ENCODE results near the gene GLYR1. TPM values are rescaled to one million over a fixed set of nuclear protein-coding genes. Genes with fewer than 3 reads are reported as not detected.

The GLYR1 gene
- total and polyA plus RNA-seq, 2 experiments from 2014 or later = 59.9 to 105 TPM

GRCh38 chr16:4871071-4871470 is 24.0 kb upstream of the GLYR1 start:
- DNase-seq (ENCODE audit: low spot score) (no peak), ATAC-seq (no peak)
- Histone ChIP-seq H3K79me2 (replicated peaks; ENCODE audit: insufficient read depth) (peaks cover 34% of the 10 kb centered on the region), H2AFZ (no peak overlapping the region), H3F3A (replicated peaks; ENCODE audit: low read depth) (no peaks in the 10 kb centered on the region), H3K4me2 (no peak overlapping the region), H3K4me3 (no peak overlapping the region), H3K27ac (ENCODE audit: low read depth) (no peak overlapping the region), H3K9me2 (ENCODE audit: insufficient read depth) (no peaks in the 10 kb centered on the region), H3K4me1 (ENCODE audit: insufficient read depth) (no peaks in the 10 kb centered on the region), H3K36me3 (ENCODE audit: insufficient read depth) (peaks cover 25% of the 10 kb centered on the region), H3K27me3 (ENCODE audit: insufficient read depth) (no peaks in the 10 kb centered on the region), H4K20me1 (replicated peaks; ENCODE audit: insufficient read depth) (peaks cover 39% of the 10 kb centered on the region)
- Mint-ChIP-seq H3K9me3 (no peaks in the 10 kb centered on the region), H3K27me3 (ENCODE audit: insufficient read depth, low read depth, poor library complexity) (peaks cover 8% of the 10 kb centered on the region), H3K36me3 (ENCODE audit: low read depth) (peaks cover 59% of the 10 kb centered on the region), H3K4me3 (no peak overlapping the region), H3K4me1 (no peaks in the 10 kb centered on the region), H3K27ac (no peak overlapping the region)
- TF ChIP-seq POLR2AphosphoS5 (IDR thresholded peaks at IDR 0.05; ENCODE audit: low read depth) (no peak), EZH2phosphoT487 (IDR thresholded peaks at IDR 0.05; ENCODE audit: unreplicated experiment) (no peak), STAT1 (IDR thresholded peaks at IDR 0.05; ENCODE audit: unreplicated experiment) (no peak), EZH2 (IDR thresholded peaks at IDR 0.05; ENCODE audit: low read depth, unreplicated experiment) (no peak), CREB1 (CRISPR knock-in tag; IDR thresholded peaks at IDR 0.05; ENCODE audit: low read depth) (no peak), NANOG (IDR thresholded peaks at IDR 0.05; ENCODE audit: borderline replicate concordance) (no peak), ETS1 (IDR thresholded peaks at IDR 0.05) (no peak)
- TF ChIP-seq, protein P1, sequence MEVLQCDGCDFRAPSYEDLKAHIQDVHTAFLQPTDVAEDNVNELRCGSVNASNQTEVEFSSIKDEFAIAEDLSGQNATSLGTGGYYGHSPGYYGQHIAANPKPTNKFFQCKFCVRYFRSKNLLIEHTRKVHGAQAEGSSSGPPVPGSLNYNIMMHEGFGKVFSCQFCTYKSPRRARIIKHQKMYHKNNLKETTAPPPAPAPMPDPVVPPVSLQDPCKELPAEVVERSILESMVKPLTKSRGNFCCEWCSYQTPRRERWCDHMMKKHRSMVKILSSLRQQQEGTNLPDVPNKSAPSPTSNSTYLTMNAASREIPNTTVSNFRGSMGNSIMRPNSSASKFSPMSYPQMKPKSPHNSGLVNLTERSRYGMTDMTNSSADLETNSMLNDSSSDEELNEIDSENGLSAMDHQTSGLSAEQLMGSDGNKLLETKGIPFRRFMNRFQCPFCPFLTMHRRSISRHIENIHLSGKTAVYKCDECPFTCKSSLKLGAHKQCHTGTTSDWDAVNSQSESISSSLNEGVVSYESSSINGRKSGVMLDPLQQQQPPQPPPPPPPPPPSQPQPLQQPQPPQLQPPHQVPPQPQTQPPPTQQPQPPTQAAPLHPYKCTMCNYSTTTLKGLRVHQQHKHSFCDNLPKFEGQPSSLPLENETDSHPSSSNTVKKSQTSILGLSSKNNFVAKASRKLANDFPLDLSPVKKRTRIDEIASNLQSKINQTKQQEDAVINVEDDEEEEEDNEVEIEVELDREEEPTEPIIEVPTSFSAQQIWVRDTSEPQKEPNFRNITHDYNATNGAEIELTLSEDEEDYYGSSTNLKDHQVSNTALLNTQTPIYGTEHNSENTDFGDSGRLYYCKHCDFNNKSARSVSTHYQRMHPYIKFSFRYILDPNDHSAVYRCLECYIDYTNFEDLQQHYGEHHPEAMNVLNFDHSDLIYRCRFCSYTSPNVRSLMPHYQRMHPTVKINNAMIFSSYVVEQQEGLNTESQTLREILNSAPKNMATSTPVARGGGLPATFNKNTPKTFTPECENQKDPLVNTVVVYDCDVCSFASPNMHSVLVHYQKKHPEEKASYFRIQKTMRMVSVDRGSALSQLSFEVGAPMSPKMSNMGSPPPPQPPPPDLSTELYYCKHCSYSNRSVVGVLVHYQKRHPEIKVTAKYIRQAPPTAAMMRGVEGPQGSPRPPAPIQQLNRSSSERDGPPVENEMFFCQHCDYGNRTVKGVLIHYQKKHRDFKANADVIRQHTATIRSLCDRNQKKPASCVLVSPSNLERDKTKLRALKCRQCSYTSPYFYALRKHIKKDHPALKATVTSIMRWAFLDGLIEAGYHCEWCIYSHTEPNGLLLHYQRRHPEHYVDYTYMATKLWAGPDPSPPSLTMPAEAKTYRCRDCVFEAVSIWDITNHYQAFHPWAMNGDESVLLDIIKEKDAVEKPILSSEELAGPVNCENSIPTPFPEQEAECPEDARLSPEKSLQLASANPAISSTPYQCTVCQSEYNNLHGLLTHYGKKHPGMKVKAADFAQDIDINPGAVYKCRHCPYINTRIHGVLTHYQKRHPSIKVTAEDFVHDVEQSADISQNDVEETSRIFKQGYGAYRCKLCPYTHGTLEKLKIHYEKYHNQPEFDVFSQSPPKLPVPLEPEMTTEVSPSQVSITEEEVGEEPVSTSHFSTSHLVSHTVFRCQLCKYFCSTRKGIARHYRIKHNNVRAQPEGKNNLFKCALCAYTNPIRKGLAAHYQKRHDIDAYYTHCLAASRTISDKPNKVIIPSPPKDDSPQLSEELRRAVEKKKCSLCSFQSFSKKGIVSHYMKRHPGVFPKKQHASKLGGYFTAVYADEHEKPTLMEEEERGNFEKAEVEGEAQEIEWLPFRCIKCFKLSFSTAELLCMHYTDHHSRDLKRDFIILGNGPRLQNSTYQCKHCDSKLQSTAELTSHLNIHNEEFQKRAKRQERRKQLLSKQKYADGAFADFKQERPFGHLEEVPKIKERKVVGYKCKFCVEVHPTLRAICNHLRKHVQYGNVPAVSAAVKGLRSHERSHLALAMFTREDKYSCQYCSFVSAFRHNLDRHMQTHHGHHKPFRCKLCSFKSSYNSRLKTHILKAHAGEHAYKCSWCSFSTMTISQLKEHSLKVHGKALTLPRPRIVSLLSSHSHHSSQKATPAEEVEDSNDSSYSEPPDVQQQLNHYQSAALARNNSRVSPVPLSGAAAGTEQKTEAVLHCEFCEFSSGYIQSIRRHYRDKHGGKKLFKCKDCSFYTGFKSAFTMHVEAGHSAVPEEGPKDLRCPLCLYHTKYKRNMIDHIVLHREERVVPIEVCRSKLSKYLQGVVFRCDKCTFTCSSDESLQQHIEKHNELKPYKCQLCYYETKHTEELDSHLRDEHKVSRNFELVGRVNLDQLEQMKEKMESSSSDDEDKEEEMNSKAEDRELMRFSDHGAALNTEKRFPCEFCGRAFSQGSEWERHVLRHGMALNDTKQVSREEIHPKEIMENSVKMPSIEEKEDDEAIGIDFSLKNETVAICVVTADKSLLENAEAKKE (CRISPR knock-in tag; IDR thresholded peaks at IDR 0.05) = no peak

Data from GM23338 (cell line).